GM18867 (cell line): ENCODE results near the gene ANAPC4.

Source experiments
- ATAC-seq: cut with Tn5 transposase; IDR thresholded peaks from one replicate; pipeline ENCODE4 v1.9.1; 2021; ENCODE audit warnings: mild to moderate bottlenecking, moderate library complexity; ENCODE audit not compliant: unreplicated experiment

ANAPC4 gene

GRCh38 chr4:25377572-25378436 lies 741 bp downstream of the ANAPC4 start:
- no peak for ATAC-seq

- ATAC-seq = no peak
Observed at GRCh38 chr4:25378437-25378743, 1.3 kb downstream of the ANAPC4 start.

DNA sequence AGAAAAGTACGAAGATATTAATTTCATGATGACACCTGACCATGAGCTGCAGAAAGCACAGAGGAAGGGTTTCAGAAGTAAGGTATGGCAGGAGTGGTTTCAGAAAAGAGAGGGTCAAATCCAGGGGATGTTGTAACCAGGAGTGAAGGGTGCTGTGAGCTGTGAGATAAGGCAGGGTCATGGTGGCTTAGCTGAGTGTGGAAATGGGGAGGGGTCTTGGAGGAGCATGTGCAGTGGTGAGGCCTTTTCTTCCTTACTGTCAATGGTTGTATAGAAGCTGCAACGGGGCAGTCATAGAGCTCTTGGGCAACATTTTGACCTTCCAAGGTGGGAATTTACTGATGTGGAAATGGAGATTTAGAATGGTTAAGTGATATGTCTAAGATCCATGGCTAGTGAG lies 2.5 kb downstream of the ANAPC4 start:
- no peak for ATAC-seq

DNA sequence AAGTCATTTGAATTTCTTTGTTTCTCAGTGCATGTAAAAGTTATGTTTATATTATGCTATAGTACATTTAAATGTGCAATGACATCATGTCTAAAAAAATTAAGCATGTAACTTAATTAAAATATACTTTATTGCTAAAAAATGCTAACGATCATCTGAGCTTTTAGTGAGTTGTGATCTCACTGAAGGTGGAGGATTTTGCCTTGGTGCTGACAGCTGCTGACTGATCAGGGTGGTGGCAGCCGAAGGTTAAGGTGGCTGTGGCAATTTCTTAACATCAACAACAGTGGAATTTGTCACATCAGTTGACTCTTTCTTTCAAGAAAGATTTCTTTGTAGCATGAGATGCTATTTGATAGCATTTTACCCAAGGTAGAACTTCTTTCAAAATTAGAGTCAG lies 6.6 kb downstream of the ANAPC4 start:
- no peak for ATAC-seq

- ATAC-seq = no peak
Observed at GRCh38 chr4:25386926-25387325, 9.9 kb downstream of the ANAPC4 start.

- ATAC-seq = no peak
Observed at GRCh38 chr4:25397305-25397704, 20.2 kb downstream of the ANAPC4 start.

GRCh38 chr4:25399510-25399909 lies 22.4 kb downstream of the ANAPC4 start:
- ATAC-seq = no peak

- ATAC-seq = no peak
Observed at GRCh38 chr4:25401066-25401465, 24.0 kb downstream of the ANAPC4 start.

GRCh38 chr4:25402521-25402920 lies 25.5 kb downstream of the ANAPC4 start:
- no peak for ATAC-seq

DNA sequence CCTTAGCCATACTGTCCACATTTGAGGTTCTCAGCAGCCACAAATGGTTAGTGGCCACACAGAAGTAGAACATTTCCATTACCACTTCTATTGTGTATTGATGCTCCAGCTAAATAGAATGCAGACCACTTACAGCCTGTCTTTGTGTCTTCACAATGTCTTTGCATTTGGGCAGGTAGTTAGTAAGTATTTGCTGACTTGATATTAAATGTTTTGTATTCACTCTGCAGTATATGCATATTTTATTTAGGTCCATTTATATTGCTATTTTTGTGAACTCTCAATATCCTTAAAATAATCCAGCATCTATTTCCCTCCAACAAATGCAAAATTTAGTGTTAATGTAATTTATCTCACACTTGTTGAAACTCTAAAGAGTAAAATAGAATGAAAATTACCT lies 26.6 kb downstream of the ANAPC4 start:
- no peak for ATAC-seq

DNA sequence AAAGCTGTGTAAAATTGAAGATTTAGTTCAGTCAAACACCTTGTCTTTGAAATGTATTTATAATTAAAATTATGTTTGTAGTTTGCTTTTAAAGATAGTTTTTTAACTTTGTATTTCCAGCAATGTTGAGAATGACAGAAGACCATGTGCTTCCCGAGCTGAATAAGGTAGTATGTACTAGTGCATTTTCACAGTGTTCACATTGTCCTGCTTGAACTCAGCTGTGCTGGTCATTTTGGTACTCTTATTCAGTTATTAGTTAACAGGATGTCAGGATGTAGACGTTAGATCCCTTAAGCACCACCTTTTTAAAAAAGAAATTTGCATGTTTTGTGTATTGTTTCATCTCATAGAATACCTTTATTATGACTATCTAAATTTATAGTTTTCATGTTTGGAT lies 28.4 kb downstream of the ANAPC4 start:
- no peak for ATAC-seq

GRCh38 chr4:25406081-25406692 lies 29.1 kb downstream of the ANAPC4 start:
- ATAC-seq = no peak

DNA sequence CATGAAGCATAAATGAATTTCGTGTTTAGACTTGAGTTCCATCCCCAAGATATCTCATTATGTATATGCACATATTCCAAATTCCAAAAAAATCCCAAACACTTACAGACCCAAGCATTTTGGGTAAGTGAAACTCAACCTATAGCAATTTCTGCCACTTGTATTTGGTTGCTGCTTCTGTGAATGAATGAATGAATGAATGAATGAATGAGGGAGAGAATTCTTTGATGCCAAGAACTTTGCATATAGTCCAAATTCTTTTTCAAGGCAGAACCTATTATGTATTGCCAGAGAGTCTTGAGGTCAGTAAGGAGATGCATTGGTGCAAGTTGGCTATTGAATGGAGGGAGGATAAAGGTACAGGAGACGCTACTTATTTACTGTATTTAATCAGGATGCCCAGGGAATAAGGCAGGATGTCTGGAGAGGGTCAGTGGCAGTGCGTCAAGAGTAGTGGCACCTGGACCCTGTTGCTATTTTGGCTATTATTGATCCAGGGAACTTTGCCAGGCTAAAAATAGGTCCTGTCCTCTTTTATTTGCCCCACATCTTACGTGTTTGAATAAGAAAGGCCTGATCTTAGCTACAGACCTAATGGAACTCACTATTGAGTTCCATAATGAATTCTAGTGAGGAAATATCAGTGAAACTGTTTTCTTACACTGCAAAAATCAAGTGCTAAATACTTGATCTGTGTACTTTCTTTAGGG lies 33.9 kb downstream of the ANAPC4 start:
- no peak for ATAC-seq

DNA sequence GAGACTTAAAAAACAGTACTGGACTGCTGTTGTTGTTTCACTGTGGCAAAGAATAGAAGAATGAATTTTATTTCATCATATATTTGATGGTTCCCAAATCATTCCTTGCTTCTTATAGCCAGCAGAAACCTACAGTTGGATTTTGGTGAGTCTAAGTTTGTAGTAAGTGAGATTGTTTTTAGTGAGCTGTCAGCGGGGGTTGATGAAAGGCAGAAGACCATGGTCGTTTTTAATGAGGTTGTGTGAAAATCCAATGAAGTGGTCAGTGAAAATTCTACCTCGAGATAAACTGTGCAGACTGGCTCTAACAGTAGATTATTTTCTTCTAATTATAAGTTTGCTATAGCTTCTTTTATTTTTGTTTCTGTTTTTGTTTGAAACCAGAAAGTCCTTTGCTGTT lies 36.2 kb downstream of the ANAPC4 start:
- no peak for ATAC-seq

- ATAC-seq = no peak
Observed at GRCh38 chr4:25417014-25417413, 40.0 kb downstream of the ANAPC4 start.

DNA sequence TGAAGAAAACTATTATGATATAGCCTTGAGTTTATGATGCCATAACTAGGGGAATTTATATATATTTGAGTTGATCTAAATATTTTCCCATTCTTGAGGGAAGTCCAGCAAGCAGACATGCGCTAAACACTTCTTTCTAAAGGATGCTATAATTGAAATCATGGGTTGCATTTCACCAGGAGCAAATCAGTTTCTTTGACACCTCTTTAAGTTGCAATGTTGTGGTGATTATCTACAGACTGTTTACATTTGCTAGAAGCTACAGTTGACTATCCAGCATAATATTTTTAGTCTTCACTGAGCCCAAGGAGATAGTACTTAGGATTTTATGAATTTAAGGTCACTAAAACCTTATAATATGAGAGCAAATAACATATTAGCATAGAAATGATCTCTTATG lies 43.9 kb downstream of the ANAPC4 start:
- no peak for ATAC-seq

DNA sequence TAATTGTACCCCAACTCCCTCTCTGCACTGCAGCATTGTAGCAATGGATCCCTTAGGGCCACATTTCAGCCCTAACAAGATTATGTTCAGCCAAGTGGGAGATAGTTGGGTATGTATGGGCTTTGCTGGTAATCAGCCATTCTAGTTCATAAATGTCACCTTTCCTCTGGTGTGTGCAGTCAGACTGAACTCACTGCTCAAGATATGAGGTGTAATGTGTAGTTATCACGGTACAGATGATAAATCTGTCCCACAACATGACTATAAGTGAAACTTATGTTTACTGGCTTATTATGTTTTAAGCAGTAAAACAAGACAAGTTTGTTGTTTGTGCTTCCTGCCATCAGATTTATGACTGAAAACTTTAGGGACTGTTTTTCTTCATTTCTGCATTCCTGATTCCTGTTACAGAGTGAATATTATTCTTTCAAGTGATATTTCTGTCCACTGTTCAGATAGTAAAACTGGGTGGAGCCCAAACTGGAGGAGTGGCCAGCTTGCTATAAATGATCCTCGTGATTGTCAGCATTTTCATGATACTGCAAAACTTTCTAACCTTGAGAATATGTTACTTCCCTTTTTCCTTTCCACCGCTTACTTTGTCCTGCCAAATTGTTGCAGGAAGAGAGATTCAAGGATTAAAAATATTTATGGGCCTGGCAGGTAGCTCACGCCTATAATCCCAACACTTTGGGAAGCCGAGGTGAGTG lies 44.9 kb downstream of the ANAPC4 start:
- no peak for ATAC-seq

GRCh38 chr4:25423548-25423947 lies 46.5 kb downstream of the ANAPC4 start:
- no peak for ATAC-seq

- ATAC-seq = no peak
Observed at GRCh38 chr4:25424539-25425228, 47.6 kb downstream of the ANAPC4 start.

GRCh38 chr4:25425361-25425760 lies 48.3 kb downstream of the ANAPC4 start:
- ATAC-seq = no peak

DNA sequence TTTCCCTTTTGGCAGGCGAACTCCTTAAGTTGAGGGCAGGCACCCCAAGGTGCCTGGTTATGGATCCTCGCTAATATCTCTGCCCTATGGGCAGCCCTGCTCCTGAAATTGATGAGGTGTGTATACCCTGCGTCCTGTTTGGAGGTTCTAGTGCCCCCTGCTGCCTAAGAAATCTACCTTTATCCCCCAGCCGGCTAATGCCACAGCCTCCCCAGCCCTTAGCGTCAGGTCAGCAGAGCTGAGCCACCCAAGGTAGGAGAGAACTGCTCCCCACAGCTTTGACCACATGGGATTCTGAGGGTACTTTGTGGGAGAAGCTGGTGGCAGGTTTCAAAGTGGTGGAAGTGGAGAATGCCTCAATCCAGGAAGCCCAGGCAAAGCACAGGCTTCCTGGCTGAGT lies 50.8 kb downstream of the ANAPC4 start:
- no peak for ATAC-seq
